ELF-1 (cell line): ENCODE measurements around the gene MS4A3.
"Not testable (repeated sequence)": the region's sequence is repeated elsewhere in the genome, so short reads cannot be mapped to it uniquely, and the experiment has no call there.

Experiments
- DNase-seq: peaks from one replicate; pipeline ENCODE4 v3.0.0-alpha.2; 2016; ENCODE audit warnings: low read depth, low spot score

The MS4A3 gene

GRCh38 chr11:60056349-60056969, at the start of gene MS4A3:
Gene MS4A3 (plus strand): TSS chr11:60056665. CDS start chr11:60061161, 4,496 bp downstream.
- no peak for DNase-seq

GRCh38 chr11:60016881-60017280, 39.6 kb upstream of the MS4A3 start, which contains the start of gene OOSP4B:
Gene OOSP4B (plus strand): TSS chr11:60017181.
- no peak for DNase-seq

GRCh38 chr11:60018058-60018457, 38.4 kb upstream of the MS4A3 start:
- peak; percentile 74 for DNase-seq

GRCh38 chr11:60020376-60020775, 36.1 kb upstream of the MS4A3 start:
- DNase-seq: not testable (repeated sequence)

- no peak for DNase-seq
Observed at GRCh38 chr11:60029015-60029632, 27.3 kb upstream of the MS4A3 start.

GRCh38 chr11:60040109-60040508, 16.4 kb upstream of the MS4A3 start, which contains the start of gene OOSP2:
Gene OOSP2 (plus strand): TSS chr11:60040409. CDS start chr11:60040460, 51 bp downstream.
- DNase-seq: no peak

GRCh38 chr11:60050422-60050821, 6.0 kb upstream of the MS4A3 start:
- not testable (repeated sequence) for DNase-seq

- not testable (repeated sequence) for DNase-seq
Observed at GRCh38 chr11:60050839-60051238, 5.6 kb upstream of the MS4A3 start.

- no peak for DNase-seq
Observed at GRCh38 chr11:60059052-60059451, 2.6 kb downstream of the MS4A3 start.

- DNase-seq: no peak
Observed at GRCh38 chr11:60059521-60060240, 3.2 kb downstream of the MS4A3 start.

- DNase-seq: no peak
Observed at GRCh38 chr11:60064111-60064510, 7.6 kb downstream of the MS4A3 start.

GRCh38 chr11:60065801-60066200, 9.3 kb downstream of the MS4A3 start:
- no peak for DNase-seq

- DNase-seq: no peak
Observed at GRCh38 chr11:60069450-60069849, 13.0 kb downstream of the MS4A3 start.

- DNase-seq: not testable (repeated sequence)
Observed at GRCh38 chr11:60071644-60072043, 15.2 kb downstream of the MS4A3 start.

- no peak for DNase-seq
Observed at GRCh38 chr11:60077216-60077817, 20.9 kb downstream of the MS4A3 start.

GRCh38 chr11:60077981-60078380, 21.5 kb downstream of the MS4A3 start:
- DNase-seq: no peak

GRCh38 chr11:60078745-60079144, 22.3 kb downstream of the MS4A3 start:
- no peak for DNase-seq

GRCh38 chr11:60080535-60080934, 24.1 kb downstream of the MS4A3 start:
- DNase-seq: no peak

GRCh38 chr11:60084631-60085273, 28.3 kb downstream of the MS4A3 start:
- DNase-seq: no peak

GRCh38 chr11:60085909-60086308, 29.4 kb downstream of the MS4A3 start:
- no peak for DNase-seq

GRCh38 chr11:60087239-60087638, 30.8 kb downstream of the MS4A3 start:
- no peak for DNase-seq

GRCh38 chr11:60088364-60088763, 31.9 kb downstream of the MS4A3 start, which contains the start of gene MS4A2:
Gene MS4A2 (plus strand): TSS chr11:60088664. CDS start chr11:60088766, 102 bp downstream.
- no peak for DNase-seq
